ENCODE results near the gene BLVRA. TPM values are rescaled to one million over a fixed set of nuclear protein-coding genes. Genes with fewer than 3 reads are reported as not detected.

BLVRA gene
- total RNA-seq, 4 donors from 2014 or later = 25.4 to 38.9 (median 32.1) TPM

DNA sequence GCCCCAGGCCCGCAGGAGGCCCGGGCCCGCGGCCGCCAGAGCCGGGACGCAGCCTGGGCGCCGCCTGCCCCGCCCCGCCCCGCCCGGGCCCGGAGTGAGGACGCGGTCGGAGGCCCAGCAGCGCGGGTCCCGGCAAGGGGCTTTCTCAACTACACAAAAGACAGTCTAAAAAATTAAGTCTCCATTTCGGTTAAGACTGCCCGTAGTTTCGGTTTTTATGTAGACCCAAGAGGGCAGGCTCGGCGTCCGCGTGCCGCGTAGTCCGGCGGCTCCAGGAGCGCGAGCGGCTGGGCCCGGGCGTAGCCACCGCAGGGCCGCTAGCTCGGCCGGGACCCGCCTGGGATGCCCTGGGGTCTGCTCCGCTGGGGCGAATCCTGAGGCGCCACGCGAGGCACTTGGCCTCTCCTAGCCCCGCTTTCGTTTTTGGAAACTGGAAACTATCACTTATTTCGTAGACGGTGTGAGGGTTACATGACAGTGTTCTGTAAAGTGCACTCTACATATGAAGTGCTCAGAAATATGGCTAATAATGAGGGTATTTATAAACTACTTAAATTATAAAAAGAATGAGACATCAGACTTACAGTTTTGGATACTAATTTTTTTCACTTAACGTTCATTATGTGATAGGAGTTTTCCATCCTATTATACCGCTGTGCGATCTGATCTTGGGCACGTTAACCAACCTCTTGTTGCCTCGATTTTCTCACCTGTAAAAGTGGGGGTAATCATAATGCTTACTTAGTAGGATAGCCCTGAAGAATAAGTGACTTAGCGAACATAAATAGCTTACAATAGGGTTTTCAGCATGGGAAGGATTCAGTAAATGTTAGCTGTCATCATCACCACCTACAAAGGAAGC is 573 bp downstream of the BLVRA start:
- peak in 1 of 2 donors; percentile 88 for DNase-seq (ENCODE audit: low spot score in 2 of 2)
- 3 to 4% methylated on average over 56 of the region's 56 CpGs for WGBS, 2 donors
- intact Hi-C loops (cut with DNase I; ENCODE audit: low total_unique reads) = no loop called here
- H3K4me3 ChIP-seq (ENCODE audit: low read depth, poor library complexity, severe bottlenecking) = peak overlapping the region; percentile 85
- TF ChIP-seq, protein P1, sequence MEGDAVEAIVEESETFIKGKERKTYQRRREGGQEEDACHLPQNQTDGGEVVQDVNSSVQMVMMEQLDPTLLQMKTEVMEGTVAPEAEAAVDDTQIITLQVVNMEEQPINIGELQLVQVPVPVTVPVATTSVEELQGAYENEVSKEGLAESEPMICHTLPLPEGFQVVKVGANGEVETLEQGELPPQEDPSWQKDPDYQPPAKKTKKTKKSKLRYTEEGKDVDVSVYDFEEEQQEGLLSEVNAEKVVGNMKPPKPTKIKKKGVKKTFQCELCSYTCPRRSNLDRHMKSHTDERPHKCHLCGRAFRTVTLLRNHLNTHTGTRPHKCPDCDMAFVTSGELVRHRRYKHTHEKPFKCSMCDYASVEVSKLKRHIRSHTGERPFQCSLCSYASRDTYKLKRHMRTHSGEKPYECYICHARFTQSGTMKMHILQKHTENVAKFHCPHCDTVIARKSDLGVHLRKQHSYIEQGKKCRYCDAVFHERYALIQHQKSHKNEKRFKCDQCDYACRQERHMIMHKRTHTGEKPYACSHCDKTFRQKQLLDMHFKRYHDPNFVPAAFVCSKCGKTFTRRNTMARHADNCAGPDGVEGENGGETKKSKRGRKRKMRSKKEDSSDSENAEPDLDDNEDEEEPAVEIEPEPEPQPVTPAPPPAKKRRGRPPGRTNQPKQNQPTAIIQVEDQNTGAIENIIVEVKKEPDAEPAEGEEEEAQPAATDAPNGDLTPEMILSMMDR (IDR thresholded peaks at IDR 0.05) = no peak
- no peak for TF ChIP-seq POLR2A (IDR thresholded peaks at IDR 0.05)

- TF ChIP-seq, protein P1 (IDR thresholded peaks at IDR 0.05) = no peak
- no peak for TF ChIP-seq POLR2A (IDR thresholded peaks at IDR 0.05)
- WGBS, 2 donors = 89 to 95% methylated on average over 5 of the region's 5 CpGs
- intact Hi-C loops (cut with DNase I; ENCODE audit: low total_unique reads) = no loop called here
- no peak for DNase-seq (ENCODE audit: low spot score in 2 of 2)
- H3K4me3 ChIP-seq (ENCODE audit: low read depth, poor library complexity, severe bottlenecking) = no peak overlapping the region
Observed at GRCh38 chr7:43760861-43761260, 2.4 kb downstream of the BLVRA start.

GRCh38 chr7:43761382-43761781 is 2.9 kb downstream of the BLVRA start:
- TF ChIP-seq POLR2A (IDR thresholded peaks at IDR 0.05) = no peak
- TF ChIP-seq, protein P1 (IDR thresholded peaks at IDR 0.05) = no peak
- no peak overlapping the region for H3K4me3 ChIP-seq (ENCODE audit: low read depth, poor library complexity, severe bottlenecking)
- WGBS, 2 donors = 93 to 96% methylated on average over 1 of the region's 1 CpG
- no peak for DNase-seq (ENCODE audit: low spot score in 2 of 2)
- intact Hi-C loops (cut with DNase I; ENCODE audit: low total_unique reads) = no loop called here

DNA sequence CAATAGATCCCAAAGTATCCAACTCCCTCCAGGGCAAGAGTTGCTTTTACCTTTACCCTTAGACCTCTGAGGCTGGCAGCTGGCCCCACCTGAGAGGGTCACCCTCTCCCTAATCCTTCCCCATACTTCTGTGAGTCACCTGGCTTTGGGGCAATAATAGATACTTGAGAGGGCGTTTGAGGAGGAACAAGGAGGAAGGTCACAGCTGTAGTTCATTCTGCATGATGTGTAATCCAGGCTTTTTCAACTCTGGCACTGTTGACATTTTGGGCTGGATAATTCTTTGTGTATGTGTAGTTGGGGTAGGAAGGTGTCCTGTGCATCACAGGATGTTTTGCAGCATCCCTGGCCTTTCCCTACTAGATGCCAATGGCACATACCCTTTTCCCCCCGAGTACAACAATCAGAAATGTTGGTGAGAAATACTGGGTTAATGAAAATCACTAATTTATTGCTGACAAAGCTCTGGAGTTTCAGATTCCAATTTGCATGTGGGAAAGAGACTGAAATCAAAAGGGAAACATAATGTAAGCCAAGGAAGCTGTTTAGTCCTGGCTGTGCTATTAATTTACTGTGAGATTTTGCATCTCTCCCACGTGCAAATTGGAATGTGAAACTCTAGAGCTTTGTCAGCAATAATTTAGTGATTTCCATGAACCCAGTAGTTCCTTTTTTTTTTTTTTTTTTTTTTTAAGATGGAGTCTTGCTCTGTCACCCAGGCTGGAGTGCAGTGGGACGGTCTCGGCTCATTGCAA is 3.6 kb downstream of the BLVRA start:
- no peak for TF ChIP-seq POLR2A (IDR thresholded peaks at IDR 0.05)
- TF ChIP-seq, protein P1 (IDR thresholded peaks at IDR 0.05) = no peak
- no peak for DNase-seq (ENCODE audit: low spot score in 2 of 2)
- H3K4me3 ChIP-seq (ENCODE audit: low read depth, poor library complexity, severe bottlenecking) = no peak overlapping the region
- 60 to 65% methylated on average over 5 of the region's 5 CpGs for WGBS, 2 donors
- intact Hi-C loops (cut with DNase I; ENCODE audit: low total_unique reads) = no loop called here

GRCh38 chr7:43763183-43763582 is 4.7 kb downstream of the BLVRA start:
- intact Hi-C loops (cut with DNase I; ENCODE audit: low total_unique reads) = no loop called here
- no peak overlapping the region for H3K4me3 ChIP-seq (ENCODE audit: low read depth, poor library complexity, severe bottlenecking)
- WGBS, 2 donors = 85 to 88% methylated on average over 3 of the region's 3 CpGs
- peak in 1 of 2 donors; percentile 76 for DNase-seq (ENCODE audit: low spot score in 2 of 2)
- TF ChIP-seq, protein P1 (IDR thresholded peaks at IDR 0.05) = no peak
- TF ChIP-seq POLR2A (IDR thresholded peaks at IDR 0.05) = no peak

Measured in lower leg skin (tissue), 4 donors.